SKM-1 treated with dmso at 0.1 percent for 144 hours (cell line): ENCODE results near the gene CAMTA1.

Experiments
- DNase-seq: peaks from one replicate; lab custom pipeline; 2025; ENCODE audit not compliant: unreplicated experiment; lab: John Stamatoyannopoulos, UW

CAMTA1 gene

GRCh38 chr1:7068552-7068951 lies 283.3 kb downstream of the CAMTA1 start:
- no peak for DNase-seq

GRCh38 chr1:7069931-7070330 lies 284.7 kb downstream of the CAMTA1 start:
- DNase-seq, result no peak

- DNase-seq, result peak; percentile 7
Measured at GRCh38 chr1:7070389-7071029, 285.3 kb downstream of the CAMTA1 start.

DNA sequence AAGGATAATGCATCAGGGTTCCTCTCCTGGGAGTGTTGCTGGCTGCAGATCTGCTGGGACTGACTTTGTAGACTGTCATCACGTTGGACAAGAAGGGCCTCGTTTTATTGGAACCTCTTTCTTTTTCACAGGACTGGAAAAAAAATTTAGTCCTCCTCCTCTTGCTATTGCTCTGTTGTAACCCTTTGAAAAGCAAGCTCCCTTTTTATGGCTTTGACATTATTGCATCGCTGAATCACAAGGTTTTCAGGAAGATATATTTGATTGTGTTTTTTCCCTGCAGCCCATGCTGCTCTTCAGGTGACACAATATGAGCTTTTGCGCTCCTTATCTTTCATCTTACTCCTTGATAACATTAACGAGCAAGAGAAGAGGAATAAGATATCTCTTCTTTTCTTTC lies 290.9 kb downstream of the CAMTA1 start:
- DNase-seq, result no peak

GRCh38 chr1:7076572-7076971 lies 291.3 kb downstream of the CAMTA1 start:
- DNase-seq, result no peak

DNA sequence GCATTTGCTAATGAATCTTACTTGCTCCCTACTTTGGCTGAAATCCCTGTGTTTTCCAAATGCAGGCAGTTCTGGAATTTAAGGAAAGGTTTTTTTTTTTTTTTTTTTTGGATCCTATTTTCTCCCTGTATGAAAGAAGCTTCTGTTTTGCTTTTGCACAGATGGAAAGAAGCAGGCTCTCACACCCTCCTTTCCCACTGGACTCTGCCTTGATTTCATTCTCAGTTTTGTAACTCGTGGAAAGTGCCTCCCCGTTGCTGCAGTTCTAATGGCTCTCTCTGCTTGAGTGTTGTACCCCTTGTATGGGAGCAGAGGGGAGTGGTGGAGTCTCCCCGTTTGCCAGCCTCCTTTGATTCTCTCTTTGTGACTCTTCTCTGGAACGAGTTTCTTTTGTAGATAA lies 291.9 kb downstream of the CAMTA1 start:
- DNase-seq, result no peak

DNA sequence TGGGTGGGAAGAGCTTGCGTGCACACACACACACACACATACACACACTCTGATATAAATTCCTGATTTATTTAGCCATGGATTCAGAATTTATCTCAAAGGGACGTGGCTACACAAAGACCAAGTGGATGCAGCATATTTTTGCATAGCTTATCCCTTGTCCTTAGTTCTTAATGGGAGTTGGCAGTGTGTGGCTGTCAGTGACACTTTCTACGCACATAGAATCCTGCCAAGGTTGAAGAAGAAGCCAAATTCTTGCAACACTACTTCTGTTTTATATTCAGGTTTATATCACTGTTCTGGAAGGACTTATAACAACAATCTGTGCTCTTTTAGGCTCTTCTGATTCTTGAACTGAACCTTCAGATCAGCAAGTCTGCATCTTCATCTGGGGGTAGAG lies 292.7 kb downstream of the CAMTA1 start:
- no peak for DNase-seq

- DNase-seq, result no peak
Measured at GRCh38 chr1:7079637-7080036, 294.4 kb downstream of the CAMTA1 start.

DNA sequence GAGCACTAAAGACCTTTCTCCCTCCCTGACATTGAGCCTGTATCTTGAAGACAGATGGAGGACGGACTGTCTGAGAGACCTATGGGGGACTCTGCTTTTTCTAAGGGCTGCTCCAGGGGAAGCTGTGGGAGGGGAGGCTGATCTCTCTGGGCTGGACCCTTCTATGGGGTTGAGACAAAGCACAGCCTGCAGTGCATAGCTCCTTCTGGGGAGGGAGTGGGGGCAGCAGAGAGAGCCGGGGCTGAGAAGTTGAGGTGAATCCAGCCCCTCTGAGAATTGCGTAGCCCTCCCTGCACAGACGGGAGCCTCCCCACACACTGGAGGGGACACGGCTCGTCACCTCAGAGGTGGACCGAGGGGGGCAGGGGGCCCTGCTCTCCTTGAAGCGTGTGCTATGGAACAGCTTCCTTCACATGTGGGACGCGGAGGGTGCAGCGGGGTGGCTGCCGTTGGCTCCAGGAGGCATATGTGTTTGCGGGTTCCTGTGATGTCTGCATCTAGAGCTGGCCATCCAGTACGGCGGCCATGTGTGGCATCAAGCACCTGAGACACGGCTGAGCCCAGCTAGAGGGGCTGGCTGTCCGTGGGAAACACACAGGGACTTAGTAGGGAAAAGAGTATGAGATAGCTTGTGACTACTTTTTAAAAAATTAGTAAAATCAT lies 299.1 kb downstream of the CAMTA1 start:
- no peak for DNase-seq

DNA sequence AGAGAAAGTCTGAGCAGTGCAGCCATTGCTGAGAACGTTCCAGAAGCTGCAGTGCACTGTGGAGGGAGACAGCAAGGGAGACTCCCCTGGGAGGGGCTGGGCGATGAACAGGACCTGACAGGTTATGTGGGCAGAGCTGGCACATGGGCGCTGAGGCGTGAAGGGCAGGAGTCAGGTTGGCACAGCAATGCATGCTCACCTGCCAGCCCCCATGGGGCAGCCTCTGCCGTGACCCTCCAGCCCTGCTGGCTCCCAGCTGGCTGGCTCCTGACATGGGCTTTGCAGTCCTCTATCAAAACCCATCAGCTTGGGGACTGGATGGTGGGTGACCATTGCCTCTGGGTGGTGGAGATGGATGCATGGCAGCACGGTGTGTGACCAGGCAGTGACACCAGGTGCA lies 300.3 kb downstream of the CAMTA1 start:
- no peak for DNase-seq

DNA sequence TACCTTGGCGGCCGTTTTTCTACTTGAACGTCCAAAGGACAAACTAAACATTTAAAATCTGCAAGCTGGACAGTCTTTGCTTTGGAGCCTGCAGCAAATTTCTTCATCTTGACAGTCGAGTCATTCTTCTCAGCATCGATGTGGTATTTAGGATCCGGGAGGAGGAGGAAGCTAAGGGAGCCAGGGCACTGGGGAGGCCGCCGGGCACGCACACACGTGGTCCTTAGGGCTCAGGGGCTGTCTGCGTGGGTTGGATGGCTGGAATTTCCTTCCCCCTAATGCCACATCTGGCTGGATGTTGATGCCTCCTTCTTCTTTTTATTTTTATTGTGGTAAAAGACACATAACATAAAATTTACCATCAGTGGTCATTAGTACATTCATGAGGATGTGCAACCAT lies 300.9 kb downstream of the CAMTA1 start:
- DNase-seq, result no peak

GRCh38 chr1:7087888-7088287 lies 302.6 kb downstream of the CAMTA1 start:
- DNase-seq, result no peak

- DNase-seq, result no peak
Measured at GRCh38 chr1:7089497-7089896, 304.2 kb downstream of the CAMTA1 start.

DNA sequence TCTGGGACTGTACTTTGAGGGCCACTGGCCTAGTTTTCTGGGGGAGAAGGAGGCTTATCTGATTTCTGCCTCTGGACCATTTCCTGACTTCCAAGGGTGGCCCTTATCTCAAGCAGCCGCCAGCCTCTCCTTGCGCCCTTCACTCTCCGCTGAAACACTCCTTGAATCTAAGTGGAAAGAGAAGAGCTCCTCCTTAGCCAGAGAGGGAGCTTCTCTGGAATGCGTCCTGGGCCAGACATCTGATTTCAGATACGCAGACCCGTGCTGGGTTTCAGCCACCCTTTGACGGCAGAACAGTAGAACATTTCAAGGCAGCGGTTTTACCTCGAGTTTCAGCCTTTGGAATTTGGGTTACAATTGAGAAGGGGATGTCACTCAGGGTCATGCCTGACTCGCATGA lies 308.0 kb downstream of the CAMTA1 start:
- DNase-seq, result no peak

DNA sequence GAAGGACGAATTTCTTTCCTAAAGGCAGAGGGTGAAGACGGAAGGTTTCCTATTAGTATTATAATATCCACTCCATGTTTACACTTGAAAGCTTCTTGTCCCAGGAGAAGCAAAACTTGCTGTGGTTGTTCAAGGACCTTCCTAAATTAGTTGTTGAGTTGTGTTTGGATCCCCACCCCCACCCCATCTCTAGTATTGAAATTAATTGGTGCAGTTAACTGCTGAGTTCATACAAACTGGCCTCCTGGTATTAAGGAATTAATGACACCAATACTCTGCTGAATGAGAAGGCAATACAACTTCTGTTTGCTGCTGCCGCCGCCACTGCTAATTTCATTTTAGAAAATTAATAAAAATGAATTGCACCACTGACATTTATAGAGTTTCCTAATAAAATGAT lies 308.8 kb downstream of the CAMTA1 start:
- DNase-seq, result no peak

DNA sequence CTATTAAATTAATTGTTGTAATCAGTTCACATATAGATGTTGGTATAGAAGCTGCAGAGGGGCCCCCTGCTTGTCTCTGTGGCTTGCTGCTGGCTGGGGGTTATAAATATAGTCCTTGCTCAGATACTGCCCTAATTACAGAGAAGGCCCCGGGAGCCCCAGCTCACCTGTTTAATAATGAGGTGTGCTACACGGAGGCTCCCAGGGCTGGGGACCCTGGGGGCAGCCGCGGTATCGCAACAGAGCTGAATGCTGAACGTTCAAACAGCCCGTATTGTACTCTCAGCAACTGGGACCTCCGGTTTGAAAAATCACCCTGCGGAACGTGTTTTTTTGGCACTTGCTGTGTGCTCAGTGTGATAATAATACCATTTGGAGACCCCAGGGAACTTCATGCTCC lies 309.3 kb downstream of the CAMTA1 start:
- no peak for DNase-seq

DNA sequence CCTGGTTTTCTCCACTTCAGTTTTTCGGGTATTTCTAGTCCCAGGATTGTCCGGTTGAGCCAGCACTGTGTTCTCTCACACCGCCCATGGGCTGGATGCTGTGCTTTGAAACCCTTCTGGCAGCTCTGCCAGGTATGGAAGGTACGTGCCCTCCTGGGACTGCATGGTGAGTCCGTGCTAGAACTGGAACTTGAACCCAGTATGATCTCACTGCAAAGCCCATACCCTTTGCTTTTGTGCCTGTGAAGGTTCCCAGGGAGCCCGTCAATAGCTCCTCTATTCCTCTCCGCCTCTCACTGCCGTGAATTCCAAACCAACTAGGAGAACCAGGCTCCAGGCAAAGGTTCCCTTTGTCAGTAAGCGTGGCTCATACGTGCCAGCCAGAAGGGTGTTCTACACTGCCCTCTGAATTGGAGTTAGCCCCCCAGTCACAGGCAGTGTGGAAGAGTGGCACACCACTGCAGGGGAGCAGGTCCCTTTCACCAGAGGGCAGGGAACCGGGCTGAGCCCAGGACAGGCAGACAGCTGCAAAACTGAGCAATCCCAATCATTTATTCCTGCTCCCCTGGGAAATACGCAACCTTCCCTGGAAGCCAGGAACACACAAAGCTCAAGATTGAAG lies 310.2 kb downstream of the CAMTA1 start:
- no peak for DNase-seq

DNA sequence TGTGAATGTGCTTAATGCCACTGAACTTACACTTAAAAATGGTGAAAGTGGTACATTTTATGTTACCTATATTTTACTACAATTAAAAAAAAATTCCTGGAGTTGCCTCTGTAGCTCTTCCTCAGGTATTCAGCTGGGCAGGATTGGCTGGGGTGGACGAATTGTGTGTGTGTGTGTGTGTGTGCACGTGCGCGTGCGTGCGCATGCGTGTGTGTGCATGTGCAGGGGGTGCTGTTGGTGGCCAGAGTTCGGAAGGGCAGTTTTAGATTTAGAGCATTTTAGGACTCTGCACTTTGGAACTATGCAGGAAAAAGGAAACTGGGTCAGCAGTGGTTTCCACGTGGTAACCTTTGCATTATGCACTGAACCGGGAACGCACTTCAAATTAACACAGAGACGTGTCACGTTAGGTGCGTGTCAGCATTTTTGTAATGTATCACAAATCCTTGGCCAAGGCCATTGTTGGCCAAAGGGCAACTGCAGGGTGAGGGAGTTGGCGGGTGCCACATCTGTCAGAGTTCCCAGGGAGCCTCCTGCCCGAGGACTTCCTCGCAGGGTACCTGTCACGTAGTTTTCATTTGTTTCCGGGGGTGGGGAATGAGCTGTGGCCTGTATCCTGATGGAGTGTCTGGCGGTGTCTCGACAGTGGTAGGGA lies 312.8 kb downstream of the CAMTA1 start:
- no peak for DNase-seq

DNA sequence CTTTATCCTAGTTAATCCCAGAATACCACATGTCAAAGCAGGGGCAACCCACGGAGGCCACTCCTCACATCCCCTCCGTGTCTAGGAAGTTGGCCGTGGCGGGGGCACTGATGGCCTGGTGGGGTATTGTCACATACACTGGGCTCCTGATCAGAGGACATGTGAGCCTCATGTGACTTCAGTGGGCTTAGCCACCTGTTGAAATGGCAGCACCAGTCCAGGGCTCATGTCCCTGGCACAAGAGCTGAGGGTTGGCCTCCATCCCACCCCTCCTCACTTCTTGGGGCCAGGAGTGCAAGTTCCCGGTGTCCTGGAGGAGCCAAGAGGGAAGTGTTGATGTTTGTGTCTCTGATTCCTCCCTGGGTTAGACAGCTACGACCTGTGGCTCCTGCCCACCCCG lies 313.4 kb downstream of the CAMTA1 start:
- DNase-seq, result no peak

DNA sequence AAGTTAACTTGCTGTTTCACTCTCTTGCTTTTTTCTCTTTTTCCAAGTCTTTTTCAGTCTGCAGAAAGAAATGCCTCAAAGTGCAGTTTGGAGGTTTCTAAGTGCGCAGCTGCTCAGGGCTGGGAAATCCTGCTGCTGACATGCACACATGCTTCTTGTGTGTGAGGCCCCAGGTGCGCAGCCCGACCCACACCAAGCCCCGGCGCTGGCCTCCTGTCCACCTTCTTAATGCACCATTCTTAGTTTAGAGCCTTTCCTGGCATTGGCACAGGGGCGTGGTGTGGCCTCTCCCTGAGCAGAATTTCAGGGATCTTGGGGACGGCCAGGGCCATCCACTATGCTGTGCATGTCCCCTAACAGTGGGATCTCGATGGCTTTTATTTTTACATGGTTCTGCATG lies 315.2 kb downstream of the CAMTA1 start:
- no peak for DNase-seq

DNA sequence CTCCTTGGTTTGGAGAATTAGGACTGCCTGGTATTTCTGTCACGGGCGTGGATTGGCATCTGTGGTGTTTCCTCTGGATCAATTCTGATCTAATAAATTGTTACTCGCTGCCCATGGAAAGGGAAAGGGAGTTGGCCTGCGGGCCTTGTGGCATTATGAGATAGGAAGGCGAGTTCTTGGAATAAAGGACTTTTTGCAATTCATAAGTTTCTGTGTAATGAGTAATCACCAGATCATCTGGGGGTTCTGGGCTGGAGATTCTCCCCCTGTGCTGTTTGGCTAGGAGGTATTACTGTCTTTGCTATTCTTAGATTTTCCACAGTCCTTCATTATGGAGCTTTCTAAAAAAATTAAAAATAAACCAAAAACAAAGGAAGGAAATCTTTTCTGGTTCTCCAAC lies 315.9 kb downstream of the CAMTA1 start:
- no peak for DNase-seq

DNA sequence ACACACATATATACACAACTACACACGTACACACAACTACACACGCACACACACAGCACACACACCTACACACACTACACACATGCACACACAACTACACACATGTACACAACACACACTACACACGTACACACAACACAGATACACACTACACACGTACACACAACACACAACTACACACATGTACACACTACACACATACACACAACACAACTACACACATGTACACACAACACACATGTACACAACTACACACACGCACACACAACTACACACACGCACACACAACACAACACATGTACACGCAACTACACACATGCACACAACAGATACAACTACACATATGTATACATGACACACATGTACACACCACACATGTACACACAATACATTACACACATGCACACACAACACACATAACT lies 318.1 kb downstream of the CAMTA1 start:
- no peak for DNase-seq
